Measurements from ENCODE around the gene LRP6. TPM values are rescaled to one million over a fixed set of nuclear protein-coding genes. Genes with fewer than 3 reads are reported as not detected.

The LRP6 gene
- total and polyA plus RNA-seq, 2 of the 13 experiments (the other 11 are each of a cell fraction or from before 2014, with no cell fraction given) = 33.8 to 42.0 TPM

DNA sequence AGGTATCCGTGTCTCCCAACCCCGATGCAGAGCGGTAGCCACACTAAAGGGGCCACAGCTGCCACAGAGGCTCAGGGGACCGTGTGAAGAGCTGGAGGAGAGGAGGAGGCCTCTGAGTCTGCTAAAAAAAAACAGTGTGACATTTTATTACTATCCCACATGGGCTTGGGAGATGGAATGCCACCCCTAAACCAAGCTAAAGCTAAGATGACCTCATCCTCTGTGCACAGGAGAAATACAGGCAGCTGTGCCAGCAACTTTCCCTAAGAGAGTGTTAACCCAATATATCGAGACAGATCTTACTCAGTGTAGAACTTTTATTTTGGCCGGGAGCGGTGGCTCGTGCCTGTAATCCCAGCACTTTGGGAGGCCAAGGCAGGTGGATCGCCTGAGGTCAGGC, 178.1 kb downstream of the LRP6 start:
- H3K9me3 ChIP-seq (ENCODE audit: low read length) = no peaks in the 10 kb centered on the region
- no TSS peak for BruUV-seq (replicated peaks)
- no peaks in the 10 kb centered on the region for H3K79me2 ChIP-seq (ENCODE audit: insufficient read depth, low read length)
- TF ChIP-seq ATF7 (IDR thresholded peaks at IDR 0.05) = 0 out of 2 replicates have a peak, but pooled peaks have one; percentile 4
- TF ChIP-seq ATF7 (CRISPR knock-in tag; IDR thresholded peaks at IDR 0.05) = no peak
- TF ChIP-seq, protein P1, sequence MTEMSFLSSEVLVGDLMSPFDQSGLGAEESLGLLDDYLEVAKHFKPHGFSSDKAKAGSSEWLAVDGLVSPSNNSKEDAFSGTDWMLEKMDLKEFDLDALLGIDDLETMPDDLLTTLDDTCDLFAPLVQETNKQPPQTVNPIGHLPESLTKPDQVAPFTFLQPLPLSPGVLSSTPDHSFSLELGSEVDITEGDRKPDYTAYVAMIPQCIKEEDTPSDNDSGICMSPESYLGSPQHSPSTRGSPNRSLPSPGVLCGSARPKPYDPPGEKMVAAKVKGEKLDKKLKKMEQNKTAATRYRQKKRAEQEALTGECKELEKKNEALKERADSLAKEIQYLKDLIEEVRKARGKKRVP (CRISPR knock-in tag; IDR thresholded peaks at IDR 0.05) = no peak
- TF ChIP-seq MLLT10 (CRISPR knock-in tag; IDR thresholded peaks at IDR 0.05) = no peak
- no peak for TF ChIP-seq ZSCAN25 (CRISPR knock-in tag; IDR thresholded peaks at IDR 0.05)
- intact Hi-C loops (cut with micrococcal nuclease; ENCODE audit: unreplicated experiment) (no loop called here), in situ Hi-C loops (cut with HindIII; ENCODE audit: extremely low pct_ligation_motif_present, low pct_unique_long_range_greater_than_20kb) (loop anchor here (25.0 kb wide), 1 partner anchor 624 kb away; the partner anchor contains the start of gene CDKN1B)
- ChIA-PET CTCF (ENCODE audit: low intra/inter-chr PET ratio, low total read pairs) (no interaction called here), POLR2A (no interaction called here)
- H3K4me1 ChIP-seq (ENCODE audit: insufficient read depth, low read length) = peaks cover 42% of the 10 kb centered on the region
- no peak overlapping the region for H2AFZ ChIP-seq (ENCODE audit: low read length)
- H3K27ac ChIP-seq (ENCODE audit: extremely low read length, insufficient read depth, low read length) = no peak overlapping the region
- H3K4me3 ChIP-seq (replicated peaks in 1 of 3; ENCODE audit: insufficient read depth in 1 of 3, low read depth in 2 of 3, low read length in 3 of 3) = no peak overlapping the region
- DNase-seq (ENCODE audit: low spot score) (no peak), ATAC-seq (no peak), FAIRE-seq (no peak)
- H3K4me2 ChIP-seq (ENCODE audit: low read depth, low read length) = no peak overlapping the region
- no peak overlapping the region for H3K9ac ChIP-seq (ENCODE audit: insufficient read depth, low read depth, low read length)
- H3K36me3 ChIP-seq (replicated peaks in 1 of 2; ENCODE audit: control insufficient read depth in 1 of 2, insufficient read depth in 2 of 2, low read length in 2 of 2) = no peaks in the 10 kb centered on the region
- no peaks in the 10 kb centered on the region for H4K20me1 ChIP-seq (ENCODE audit: insufficient read depth, low read length)
- WGBS (ENCODE audit: low lambda C conversion rate) = 98% methylated on average over 9 of the region's 9 CpGs
- H3K27me3 ChIP-seq (ENCODE audit: control insufficient read depth in 1 of 2, insufficient read depth in 2 of 2, low read length in 2 of 2) = peaks cover 0 to 3% of the 10 kb centered on the region in 2 experiments; a peak in 2 of 5 replicates

DNA sequence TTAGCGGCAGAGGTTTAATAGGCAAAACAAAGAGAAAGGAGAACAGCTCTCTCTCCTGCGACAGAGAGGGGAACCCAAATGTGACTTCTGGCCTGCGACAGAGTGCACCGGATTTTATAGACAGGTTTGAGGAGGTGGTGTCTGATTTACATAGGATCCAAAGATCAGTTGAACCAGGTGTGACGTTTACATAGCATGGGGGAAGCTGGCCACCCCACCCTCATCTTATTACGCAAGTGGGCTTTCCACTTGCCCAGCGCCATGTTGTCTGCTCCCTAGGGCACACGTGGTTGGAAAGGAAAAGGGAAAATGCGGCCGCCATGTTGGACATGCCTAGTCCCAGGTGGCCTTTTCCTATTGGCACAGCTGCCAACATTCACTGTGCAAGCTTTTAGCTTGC, 178.7 kb downstream of the LRP6 start:
- Histone ChIP-seq H3K27ac (ENCODE audit: extremely low read length, insufficient read depth, low read length) (no peak overlapping the region), H4K20me1 (ENCODE audit: insufficient read depth, low read length) (no peaks in the 10 kb centered on the region), H3K9me3 (ENCODE audit: low read length) (no peaks in the 10 kb centered on the region), H3K4me2 (ENCODE audit: low read depth, low read length) (0 out of 2 replicates have a peak overlapping the region, but pooled peaks have one; percentile 4), H2AFZ (ENCODE audit: low read length) (no peak overlapping the region), H3K36me3 (replicated peaks in 1 of 2; ENCODE audit: control insufficient read depth in 1 of 2, insufficient read depth in 2 of 2, low read length in 2 of 2) (no peaks in the 10 kb centered on the region), H3K4me1 (ENCODE audit: insufficient read depth, low read length) (peaks cover 40% of the 10 kb centered on the region), H3K79me2 (ENCODE audit: insufficient read depth, low read length) (no peaks in the 10 kb centered on the region), H3K27me3 (ENCODE audit: control insufficient read depth in 1 of 2, insufficient read depth in 2 of 2, low read length in 2 of 2) (peaks cover 0 to 3% of the 10 kb centered on the region in 2 experiments; a peak in 2 of 5 replicates), H3K9ac (ENCODE audit: insufficient read depth, low read depth, low read length) (no peak overlapping the region), H3K4me3 (replicated peaks in 1 of 3; ENCODE audit: insufficient read depth in 1 of 3, low read depth in 2 of 3, low read length in 3 of 3) (0 out of 6 replicates have a peak overlapping the region, but pooled peaks of 1 of the 3 experiments have one; percentile 8)
- intact Hi-C loops (cut with micrococcal nuclease; ENCODE audit: unreplicated experiment) (no loop called here), in situ Hi-C loops (cut with HindIII; ENCODE audit: extremely low pct_ligation_motif_present, low pct_unique_long_range_greater_than_20kb) (loop anchor here (25.0 kb wide), 1 partner anchor 624 kb away; the partner anchor contains the start of gene CDKN1B)
- ChIA-PET CTCF (ENCODE audit: low intra/inter-chr PET ratio, low total read pairs) (no interaction called here), POLR2A (interaction anchor here (1.3 kb wide), 1 partner anchor 178 kb away, joined by 3 read pairs; the partner anchor contains the start of gene LRP6)
- FAIRE-seq (no peak), DNase-seq (ENCODE audit: low spot score) (peak; percentile 29), ATAC-seq (no peak)
- no TSS peak for BruUV-seq (replicated peaks)
- 55% methylated on average over 9 of the region's 10 CpGs for WGBS (ENCODE audit: low lambda C conversion rate)
- peak; percentile 53 for TF ChIP-seq HOXA3 (CRISPR knock-in tag; IDR thresholded peaks at IDR 0.05)
- TF ChIP-seq ZNF878 (CRISPR knock-in tag; IDR thresholded peaks at IDR 0.05) = no peak
- TF ChIP-seq CEBPG (CRISPR knock-in tag; IDR thresholded peaks at IDR 0.05) = peak; percentile 54
- TF ChIP-seq ZNF644 (CRISPR knock-in tag; IDR thresholded peaks at IDR 0.05; ENCODE audit: low read depth) = peak; percentile 98
- TF ChIP-seq, protein P2, sequence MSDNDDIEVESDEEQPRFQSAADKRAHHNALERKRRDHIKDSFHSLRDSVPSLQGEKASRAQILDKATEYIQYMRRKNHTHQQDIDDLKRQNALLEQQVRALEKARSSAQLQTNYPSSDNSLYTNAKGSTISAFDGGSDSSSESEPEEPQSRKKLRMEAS (IDR thresholded peaks at IDR 0.05) = peak; percentile 40; the same call in 1 of the 2 replicates
- peak; percentile 60; the same call in 1 of the 2 replicates for TF ChIP-seq CEBPB (IDR thresholded peaks at IDR 0.05; ENCODE audit: borderline replicate concordance, low read depth, low read length)
- TF ChIP-seq EHMT2 (IDR thresholded peaks at IDR 0.05; ENCODE audit: borderline replicate concordance, low read depth, low read length) = peak; percentile 67; the same call in 1 of the 2 replicates

All from HepG2 (cell line).